M059J (cell line): Measurements from ENCODE around the gene GCC2. TPM values are rescaled to one million over a fixed set of nuclear protein-coding genes. Genes with fewer than 3 reads are reported as not detected.
"Not testable (repeated sequence)": the region's sequence is repeated elsewhere in the genome, so short reads cannot be mapped to it uniquely, and the experiment has no call there.

Experiments used
- DNase-seq: peaks from one replicate; pipeline ENCODE4 v3.0.0-alpha.2; 2012; ENCODE audit warnings: low read depth
- total RNA-seq: library from RNA; depleted of rRNA; stranded (reverse); fragments of >200 nt; shearing (Covaris generic); gene quantifications from 2 replicates; pipeline ENCODE4 v1.2.3, GENCODE V29; 2014

GCC2 gene
- total RNA-seq, 1 experiment from 2014 or later, result 9.1 TPM

DNA sequence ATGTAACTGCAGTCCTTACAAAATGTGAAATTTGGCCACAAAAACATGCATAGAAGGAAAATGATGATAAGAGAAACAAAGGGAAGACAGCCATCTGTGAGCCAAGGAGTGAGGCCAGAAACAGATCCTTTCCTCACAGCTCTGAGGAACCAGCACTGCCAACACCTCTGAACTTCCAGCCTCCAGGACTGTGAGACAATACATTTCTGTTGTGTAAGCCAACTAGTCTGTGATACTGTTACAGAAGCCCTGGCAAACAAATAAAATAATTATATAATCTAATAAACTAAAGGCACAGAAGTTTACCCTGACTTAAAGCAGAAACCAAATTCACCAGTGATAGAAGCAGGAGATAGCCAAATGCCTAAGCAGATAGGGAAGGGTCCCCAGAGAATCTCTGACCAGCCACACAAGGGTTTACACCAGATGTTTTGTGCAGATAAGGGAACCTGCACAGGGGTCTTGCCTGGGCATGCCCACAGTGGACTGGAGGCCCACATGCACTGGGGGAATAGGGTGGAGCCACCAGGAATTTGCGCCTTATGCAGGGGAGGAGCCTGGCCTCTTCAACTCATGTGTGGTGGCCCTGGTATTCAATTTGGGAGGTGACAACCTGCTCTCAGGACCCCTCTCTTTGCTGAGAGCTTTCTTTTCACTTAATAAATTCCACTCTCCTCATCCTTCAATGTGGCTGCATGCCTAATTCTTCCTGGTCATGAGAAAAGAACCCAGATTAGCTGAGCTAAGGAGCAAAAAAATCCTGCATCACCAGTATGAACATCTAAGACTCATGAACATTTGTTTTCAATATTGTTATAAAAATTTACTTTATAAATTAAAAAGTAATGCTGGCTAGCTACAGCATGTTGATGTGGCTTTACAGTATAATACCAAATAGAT is 3.8 kb upstream of the GCC2 start:
- DNase-seq, result no peak

DNA sequence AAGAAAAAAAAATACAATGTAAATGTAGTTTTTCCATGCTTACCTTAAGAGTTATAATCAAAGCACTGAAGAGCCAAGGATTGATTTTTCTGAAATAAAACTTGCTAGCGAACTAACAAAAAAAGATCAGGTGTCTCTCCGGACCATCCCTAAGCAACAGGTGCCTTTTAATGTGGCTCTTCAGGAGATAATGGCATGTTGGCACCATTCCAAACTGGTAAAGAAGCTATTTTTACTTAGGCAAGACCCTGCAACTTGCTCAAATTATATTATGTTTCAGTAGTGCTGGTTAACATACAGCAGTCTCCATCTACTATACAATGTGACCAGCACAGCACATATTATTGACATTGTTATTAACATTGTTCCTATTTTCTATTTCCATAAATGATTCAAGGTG is 2.3 kb upstream of the GCC2 start:
- DNase-seq, result no peak

DNA sequence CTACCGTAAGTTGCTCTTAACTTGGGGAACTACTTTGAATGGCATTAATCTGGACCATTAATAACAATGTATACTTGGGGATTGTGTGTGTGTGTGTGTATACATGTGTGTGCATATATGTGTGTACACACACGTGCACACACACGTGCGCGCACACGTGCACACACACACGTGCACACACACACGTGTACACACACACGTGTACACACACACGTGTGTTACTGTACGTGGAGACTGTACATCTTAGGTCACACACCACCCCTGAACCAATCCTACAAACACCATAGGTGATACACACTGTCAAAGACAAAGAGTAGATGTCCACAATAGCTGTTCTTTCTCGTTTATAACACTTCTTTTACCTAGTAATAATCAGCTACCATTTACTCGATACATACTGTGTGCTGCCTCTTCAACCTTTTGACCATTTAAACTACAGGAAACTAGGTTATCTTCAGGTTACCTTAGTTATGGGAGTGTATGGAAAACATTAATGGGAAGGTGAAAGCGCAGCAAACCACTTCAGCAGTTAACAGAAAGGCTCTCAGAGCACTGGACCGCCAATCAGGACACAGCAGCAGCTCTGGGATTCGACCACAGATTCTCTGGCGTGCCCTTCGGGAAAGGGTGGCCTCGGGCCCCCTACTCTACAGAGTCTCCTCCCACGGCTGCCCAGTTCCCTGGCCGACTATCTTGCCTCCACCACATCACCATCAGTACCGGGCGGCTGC is 894 bp upstream of the GCC2 start:
- no peak for DNase-seq

DNA sequence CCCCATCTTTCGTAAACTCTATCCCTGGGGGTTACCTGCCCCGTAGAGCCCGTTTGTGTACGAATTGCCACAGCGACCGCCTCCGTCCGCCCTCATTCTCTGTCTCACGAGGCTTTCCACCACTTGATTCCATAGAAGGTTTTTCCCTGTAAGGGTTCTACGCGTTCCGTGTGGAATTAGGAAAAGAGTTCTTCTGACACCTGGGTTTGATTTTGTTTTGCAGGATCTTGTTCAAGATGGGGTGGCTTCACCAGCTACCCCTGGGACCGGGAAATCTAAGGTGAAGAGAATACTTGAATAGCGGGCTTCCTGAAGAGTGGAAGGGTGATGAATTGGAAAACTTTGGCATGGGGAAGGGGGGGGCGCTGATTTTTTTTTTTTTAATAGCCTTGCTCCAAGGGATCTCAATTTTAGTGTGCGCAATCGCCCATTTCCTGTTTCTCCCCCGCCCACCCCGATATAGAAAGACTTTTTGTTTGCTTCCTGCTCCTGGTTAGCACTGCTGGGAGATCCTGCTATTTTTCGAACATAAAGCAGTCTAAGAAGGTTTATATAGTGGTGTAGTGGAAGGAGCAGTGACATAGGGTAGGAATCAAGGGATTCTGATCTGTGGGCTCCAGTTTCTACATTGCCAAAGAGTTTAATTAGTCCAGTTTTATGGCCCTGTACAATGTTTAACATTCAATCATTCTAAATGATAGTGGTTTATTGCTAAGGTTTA is 564 bp downstream of the GCC2 start:
- peak; percentile 48 for DNase-seq

DNA sequence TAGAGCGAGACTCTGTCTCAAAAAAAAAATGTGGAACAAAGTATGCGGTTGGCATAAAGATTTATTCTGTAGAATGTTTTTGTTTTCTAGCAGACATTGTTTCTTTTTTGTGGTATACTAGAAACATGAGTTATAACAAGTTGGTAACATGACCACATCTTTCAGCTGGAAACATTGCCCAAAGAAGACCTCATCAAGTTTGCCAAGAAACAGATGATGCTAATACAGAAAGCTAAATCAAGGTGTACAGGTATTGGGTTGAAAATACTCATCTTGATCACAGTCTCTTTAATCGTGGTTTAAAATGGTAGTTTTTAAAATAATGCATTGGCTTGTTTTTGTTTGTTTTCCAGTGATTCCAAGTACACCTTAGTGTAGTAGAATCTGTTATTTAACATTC is 1.9 kb downstream of the GCC2 start:
- no peak for DNase-seq

DNA sequence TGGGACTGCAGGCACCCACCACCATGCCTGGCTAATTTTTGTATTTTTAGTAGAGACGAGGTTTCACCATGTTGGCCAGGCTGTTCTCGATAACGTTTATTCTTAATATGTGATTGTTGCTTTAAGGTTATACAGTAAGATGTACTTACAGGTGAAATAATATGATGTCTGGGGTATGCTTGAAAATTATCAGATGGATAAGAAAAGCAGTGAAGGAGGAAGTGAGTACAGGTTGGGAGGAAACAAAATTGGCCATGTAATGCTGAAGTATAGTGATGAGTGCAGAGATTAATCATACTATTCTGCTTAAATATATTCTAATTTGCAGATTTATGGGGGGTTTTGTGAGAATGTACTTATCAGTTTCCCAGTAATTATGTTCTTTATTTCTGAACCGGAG is 3.0 kb downstream of the GCC2 start:
- DNase-seq, result no peak

DNA sequence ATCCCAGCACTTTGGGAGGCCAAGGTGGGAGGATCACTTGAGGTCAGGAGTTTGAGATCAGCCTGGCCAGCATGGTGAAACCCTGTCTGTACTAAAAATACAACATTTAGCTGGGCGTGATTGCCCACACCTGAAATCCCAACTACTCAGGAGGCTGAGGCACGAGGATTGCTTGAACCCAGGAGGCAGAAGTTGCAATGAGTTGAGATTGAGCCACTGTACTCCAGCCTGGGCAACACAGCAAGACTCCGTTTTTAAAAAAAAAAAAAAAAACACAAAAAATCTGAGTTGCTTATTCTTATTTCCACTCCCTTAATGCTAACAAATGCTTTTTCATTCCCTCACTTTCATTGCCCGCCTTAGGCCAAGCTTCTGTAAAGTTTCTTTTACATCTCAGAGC is 4.5 kb downstream of the GCC2 start:
- DNase-seq, result not testable (repeated sequence)

DNA sequence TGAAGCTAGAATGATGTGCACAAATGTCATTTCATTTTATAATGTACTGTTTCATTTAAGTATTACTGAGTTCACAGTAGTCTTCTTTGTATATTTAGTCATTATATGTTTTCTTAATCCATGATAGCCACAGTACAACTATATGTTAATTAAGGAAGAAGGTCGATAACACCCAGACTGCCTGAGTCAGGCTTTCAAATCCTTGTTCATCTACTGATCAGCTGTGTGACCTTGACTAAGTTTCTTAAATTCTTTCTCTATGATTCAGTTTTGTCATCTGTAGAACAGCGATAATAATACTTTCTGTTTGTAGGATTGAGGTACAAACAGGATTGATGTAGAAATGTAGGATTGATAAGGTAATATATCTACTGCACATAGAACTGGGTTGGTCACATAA is 5.4 kb downstream of the GCC2 start:
- no peak for DNase-seq

DNA sequence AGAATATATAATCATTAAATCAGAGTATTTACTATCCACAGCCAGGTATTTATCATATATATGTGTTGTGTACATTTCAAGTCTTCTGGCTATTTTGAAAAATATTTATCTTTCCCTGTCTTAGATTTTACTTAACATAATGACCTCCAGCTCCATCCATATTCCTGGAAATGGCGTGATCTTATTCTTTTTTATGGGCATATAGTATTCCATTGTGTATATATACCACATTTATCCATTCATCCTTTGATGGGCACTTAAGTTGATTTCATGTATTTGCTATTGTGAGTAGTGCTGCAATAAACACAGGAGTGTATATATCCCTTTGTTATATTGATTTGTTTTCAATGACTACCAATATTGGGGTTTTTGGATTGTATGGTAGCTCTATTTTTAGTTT is 6.6 kb downstream of the GCC2 start:
- no peak for DNase-seq

DNA sequence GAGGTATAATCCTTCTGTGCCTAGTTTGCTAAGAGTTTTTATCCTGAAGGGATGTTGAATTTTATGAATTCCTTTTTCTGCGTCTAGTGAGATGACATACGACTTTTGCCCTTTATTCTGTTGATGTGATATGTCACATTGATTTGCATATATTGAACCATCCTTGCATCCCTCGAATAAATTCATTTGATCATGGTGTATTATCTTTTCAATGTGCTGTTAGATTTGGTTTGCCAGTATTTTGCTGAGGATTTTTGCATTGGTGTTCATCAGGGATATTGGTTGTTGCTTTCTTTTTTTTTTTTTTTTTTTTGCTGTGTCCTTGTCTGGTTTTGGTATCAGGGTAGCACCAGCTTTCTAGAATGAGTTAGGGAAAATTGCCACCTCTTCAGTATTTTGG is 9.1 kb downstream of the GCC2 start:
- no peak for DNase-seq

DNA sequence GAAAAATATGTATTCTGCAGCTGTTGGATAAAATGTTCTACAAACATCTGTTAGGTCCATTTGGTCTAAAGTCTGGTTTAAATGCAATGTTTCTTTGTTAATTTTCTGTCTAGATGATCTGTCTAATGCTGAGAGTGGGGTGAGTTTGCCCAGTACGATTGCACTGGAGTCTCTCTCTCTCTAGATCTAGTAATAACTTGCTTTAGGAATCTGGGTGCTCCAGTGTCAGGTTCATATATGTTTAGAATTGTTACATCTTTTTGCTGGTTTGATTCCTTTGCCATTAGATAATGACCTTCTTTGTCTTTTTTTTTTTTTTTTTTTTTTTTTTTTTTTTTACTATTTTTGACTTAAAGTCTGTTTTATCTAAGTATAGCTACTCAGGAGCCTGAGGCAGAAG is 10.4 kb downstream of the GCC2 start:
- no peak for DNase-seq

DNA sequence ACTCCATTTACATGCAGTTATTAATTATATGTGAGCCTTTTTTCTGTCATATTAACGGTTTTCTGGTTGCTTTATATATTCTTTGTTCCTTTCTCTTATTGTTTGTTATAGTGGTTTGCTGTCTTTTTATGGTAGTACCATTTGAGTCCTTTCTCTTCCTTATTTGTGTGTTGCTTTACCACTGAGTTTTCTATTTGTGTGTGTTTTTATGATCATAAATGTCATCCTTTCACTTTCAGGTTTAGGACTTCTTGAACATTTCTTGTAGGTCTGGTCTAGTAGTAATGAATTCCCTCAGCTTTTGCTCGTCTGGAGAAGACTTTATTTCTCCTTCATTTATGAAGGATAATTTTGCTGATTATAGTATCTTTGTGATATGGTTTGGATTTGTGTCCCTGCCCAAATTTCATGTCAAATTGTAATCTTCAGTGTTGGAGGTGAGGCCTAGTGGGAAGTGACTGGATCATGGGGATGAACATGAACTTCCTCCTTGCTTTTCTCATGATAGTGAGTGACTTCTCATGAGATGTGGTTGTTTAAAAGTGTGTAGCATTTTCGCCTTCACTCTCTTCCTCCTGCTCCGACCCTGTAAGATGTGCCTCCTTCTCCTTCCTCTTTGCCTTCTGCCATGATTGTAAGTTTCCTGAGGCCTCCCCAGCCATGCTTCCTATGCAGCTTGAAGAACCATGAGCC is 11.5 kb downstream of the GCC2 start:
- DNase-seq, result no peak

DNA sequence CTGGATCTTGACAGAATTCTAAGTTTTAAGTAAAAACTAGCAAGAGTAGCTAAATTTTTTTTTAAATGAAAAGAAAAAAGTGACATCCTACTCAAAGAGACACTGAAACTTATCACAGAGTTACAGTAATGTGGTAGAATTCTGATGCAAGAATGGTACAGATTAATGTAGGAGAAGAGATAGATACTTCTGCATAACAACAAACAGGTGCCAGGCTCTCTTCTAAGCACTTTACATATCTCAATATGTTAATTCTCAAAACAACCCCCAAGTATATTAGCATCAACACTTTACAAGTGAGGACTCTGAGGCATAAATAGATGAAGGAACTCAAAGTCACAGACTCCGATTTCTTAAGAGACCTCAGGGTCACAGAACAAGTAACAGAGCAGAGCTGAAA is 28.1 kb downstream of the GCC2 start:
- no peak for DNase-seq

DNA sequence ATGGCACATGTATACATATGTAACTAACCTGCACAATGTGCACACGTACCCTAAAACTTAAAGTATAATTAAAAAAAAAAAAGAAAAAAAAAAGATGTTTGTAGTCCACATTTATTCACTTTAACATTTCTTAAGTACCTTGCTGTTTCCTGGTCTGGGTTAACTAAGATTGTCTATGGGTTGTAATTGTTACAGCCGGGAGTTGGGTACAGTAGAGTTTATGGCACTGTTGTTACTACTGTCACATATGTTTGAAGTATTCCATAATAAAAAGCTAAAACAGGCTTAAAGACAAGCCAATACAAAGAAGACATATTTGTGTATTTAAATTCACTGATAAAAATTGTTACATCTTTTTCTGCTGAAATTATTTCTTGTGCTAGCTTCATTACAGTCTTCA is 36.2 kb downstream of the GCC2 start:
- no peak for DNase-seq

DNA sequence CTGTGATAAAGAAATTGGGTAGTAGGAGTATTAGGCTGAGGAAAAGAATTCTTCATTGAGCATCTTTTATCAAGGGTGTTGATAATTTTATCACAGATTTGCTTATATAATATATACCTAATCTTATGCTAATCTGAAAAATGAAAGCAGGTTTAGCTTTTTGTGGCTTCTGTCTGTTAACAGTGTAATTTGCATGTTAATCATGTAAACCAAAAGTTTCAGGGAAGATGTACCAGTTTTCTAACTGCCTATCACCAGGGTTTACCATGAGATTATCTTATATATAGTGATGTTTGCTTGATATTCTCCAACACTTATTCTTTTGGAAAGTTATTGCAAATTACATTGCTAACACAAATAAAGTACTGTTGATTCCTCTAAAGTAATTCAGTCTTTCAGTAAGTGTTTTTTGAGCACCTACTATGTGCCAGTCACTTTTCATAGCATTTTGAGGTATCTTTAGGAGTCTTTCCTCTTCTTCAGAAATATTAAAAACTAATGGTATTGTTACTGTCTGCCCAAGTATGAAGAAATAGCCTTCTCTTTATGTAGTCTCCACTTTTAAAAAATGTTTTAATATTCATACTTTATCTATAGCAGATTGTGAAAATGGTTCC is 41.6 kb downstream of the GCC2 start:
- DNase-seq, result no peak

DNA sequence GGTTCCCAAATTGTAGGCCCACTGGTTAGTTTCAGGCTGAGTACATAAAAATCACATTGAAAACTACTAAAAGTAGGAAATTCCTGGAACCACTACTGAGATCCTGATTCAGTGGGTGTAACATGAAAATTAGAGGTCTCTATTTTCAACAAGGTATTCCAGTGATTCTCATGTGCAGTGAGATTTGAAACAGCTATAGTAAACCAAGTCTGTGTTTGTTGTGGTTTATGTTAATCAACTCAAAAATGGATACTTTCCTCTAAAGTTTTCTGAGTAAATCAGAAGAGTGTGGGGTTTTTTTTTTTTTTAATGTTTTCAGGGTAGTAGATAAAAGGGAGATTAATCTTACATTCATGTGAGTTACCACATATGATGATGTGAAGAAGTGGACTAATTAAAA is 42.8 kb downstream of the GCC2 start:
- DNase-seq, result no peak

DNA sequence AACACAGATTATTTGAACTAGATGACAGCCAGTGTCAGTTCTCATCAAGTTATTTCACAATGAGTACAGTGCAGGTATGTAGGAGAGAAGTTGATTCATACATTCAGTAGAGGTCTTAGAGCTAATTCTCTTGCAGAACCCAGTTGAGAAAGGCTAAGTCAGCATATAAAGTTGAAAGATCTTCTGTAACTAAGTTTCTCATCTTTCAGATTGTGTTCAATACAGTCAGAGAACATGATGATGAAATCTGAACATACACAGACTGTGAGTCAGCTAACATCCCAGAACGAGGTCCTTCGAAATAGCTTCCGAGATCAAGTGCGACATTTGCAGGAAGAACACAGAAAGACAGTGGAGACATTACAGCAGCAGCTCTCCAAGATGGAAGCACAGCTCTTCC is 43.4 kb downstream of the GCC2 start:
- DNase-seq, result peak; percentile 24

DNA sequence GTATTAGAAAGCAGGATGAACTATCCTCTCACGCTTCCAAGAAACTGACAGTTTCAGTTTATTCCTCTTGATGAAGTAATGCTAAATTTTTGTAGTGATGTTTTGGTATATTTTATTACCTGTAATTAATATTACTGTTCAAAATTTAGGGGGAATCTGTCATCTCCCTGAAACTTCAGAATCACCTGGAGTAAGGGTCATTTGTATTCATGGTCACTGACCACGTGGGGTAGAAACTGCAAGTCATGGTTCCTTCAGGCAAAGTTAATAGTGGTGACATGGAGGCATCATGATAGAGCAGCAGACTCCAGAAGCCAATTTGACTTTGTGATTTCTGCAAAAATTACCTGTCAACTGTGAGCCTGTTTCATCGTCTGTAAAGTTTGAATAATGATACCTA is 47.2 kb downstream of the GCC2 start:
- DNase-seq, result not testable (repeated sequence)

DNA sequence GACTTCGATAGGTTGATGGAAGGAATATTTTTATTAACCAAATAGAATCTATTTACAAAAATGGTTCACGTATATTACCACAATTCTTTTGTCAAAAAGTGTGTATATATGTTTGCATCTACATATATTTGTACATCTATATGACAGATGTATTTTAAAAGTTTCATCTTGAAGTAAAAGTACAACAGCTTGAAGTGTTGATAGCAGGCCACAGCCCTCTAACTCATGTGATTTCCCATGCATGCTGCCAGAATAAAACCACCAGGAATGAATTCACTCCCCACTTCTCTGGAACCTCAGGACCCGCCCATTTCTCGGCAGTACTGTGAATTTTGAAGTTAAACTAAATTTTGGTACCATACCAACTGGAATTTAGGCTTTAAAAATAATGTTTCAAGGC is 58.6 kb downstream of the GCC2 start:
- peak; percentile 9 for DNase-seq

DNA sequence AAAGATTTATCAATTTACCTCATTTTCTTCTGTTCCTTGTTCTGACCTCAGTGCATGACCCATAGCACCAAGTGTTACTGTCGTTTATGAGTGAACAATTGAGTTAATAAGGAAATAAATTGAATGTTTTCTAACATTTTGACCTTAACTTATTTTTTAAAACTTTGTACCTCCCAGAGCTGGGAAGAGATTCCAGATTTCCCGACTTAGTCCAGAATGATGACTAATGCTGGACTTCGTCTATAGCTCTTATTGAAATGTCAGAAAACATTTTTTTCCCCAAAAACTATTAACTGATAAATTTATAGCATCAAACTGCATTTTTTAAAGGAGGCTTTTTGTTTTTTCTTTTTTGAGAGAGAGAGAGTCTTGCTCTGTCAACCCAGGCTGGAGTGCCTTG is 63.4 kb downstream of the GCC2 start:
- DNase-seq, result not testable (repeated sequence)

DNA sequence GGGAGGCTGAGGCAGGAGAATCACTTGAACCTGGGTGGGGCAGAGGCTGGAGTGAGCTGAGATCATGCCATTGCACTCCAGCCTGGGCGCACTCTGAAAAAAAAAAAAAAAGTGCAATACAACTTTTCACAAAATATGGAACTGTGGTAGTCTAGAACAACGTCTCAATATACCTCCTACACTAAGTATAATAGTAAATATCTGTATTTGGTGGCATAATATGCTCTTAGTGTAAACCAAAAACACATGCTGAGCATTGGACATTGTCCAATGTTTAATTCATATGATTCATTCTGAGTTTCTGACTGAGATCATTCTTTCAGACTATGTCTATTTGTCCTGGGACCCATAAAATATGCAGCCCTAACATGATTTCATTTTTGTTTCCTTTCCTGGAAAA is 65.5 kb downstream of the GCC2 start:
- DNase-seq, result not testable (repeated sequence)

DNA sequence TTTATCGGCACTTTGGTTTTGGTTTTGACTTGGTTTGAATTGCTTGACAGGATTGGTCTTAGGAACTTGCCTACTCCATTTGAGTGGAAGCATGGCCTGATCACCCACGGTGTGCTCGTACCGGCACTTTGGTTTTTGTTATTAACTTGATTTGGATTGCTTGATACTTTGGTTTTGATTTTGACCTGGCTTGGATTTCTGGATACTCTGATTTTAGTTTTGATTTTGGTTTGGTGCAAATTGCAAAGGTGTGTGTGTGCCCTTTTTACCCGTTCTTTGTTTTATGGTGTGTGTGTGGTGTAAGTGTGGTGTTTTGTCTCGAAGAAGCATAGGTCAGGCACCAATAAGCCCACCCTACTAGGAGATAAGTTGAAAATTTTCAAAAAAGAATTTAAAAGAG is 75.7 kb downstream of the GCC2 start:
- not testable (repeated sequence) for DNase-seq
